ENCODE data around the gene TMEM52.
A peak's percentile ranks its signal among the peaks of the same experiment; 100 is the strongest.
"Not testable (repeated sequence)": the region's sequence is repeated elsewhere in the genome, so short reads cannot be mapped to it uniquely, and the experiment has no call there.

Gene TMEM52

DNA sequence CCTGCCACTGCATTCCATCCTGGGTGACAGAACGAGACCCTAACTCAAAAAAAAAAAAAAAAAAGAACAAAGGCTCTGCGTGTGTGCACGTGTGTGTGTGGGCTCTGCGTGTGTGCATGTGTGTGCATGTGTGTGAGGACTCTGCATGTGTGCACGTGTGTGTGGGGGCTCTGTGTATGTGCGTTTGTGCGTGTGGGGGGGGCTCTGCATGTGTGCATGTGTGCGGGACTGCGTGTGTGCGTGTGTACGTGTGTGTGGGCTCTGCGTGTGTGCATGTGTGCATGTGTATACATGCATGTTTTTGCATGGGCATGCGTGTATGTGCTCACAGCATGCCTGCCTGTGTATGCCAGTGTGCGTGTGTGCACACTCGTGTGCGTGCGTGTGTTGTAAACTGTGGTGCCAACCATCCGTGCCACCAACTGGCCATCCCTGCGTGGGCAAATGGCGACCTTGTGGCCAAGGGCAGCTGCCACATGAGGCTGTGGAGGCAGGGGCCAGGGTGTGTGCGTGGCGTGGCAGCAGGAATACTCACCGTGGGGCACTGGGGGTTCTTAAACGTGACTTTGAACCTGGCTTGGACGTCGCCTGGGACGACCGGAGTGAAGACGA, 26.8 kb upstream of the TMEM52 start:
- no peak for DNase-seq

- peak in 1 of 2 donors; percentile 46 for DNase-seq
These were observed 24.9 kb upstream of the TMEM52 start for GRCh38 chr1:1943834-1944570.

GRCh38 chr1:1942753-1943656, 23.9 kb upstream of the TMEM52 start:
- DNase-seq: no peak

DNA sequence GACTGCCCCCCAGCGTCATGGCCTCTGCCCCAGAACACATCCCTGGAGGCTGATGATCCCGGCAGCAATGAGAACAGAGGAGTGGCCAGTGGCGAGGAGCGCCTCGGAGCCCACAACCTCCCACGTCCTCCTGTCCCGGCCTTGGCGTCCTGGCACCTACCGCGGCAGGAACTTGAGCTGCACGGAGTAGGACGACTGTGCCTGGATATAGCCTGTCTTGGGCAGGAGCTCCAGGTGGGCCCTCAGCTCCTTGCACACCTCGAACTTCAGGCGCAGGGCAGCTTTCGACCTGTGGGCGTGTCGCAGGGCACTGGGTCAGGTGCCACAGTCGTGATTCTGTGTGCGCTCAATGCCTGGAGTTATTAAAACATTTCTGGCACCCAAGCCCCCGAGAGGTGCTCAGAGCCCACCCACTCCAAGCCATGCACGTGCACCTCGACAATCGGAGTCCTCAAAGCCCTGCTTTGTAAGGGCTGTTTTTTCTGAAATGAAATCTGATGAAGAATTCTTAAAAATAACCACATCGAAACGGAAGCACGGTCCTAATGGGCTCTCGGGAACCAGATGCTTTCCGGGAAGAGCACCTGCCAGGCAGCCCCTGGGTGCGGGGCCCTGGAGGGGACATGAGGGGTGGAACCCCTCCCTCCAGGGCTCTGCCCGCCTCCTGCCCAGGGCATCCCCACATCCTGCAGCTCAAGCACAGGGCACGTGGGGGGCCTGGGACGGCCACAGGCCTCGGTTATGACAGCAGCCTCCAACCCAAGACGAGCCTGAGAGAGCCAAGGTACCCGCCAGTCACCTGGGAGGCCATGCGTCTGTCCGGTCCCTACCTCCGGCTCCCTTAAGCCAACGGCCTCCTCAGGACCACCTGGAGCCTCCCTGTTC, 23.0 kb upstream of the TMEM52 start:
- no peak for DNase-seq

GRCh38 chr1:1941211-1941841, 22.2 kb upstream of the TMEM52 start:
- no peak for DNase-seq

GRCh38 chr1:1940123-1940425, 21.0 kb upstream of the TMEM52 start:
- DNase-seq: no peak

DNA sequence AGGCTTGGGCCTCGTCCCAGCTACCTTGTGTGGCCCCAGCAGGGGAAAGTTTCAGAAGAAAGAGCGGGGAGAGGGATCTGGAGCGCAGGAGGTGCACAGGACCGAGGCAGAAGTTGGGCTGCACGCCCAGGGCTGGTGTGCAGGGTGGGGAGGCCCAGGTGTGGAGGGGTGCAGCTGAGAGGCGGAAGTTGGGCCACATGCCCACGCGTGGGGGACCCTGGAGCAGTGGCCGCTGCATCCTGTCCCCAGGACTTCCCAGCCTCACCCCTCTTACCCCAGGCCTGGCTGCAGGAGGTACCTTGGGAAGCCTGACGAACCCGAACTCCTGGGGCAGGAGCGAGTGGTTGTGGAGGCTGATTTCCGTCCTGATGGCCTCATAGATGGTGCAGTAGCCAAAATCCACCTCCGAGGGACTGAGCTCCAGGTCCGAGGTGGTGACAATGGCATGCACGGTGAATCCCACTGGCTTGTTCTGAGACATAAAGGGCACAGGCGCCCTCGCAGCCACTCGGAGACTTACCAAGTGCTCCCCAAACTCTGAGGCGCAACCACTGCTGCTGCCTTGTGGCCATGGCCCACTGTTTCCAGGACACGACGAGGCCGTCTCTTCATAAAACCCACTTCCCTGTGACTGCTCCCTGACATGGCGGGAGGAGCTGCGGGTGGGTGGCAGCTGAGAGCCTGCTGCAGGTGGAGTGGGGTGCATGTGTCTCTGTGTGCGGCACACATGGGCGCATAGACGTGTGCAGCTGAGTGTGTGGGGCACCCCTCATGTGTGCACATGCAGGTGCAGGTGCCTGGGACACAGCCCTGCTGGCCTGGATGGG, 20.4 kb upstream of the TMEM52 start:
- DNase-seq: no peak

DNA sequence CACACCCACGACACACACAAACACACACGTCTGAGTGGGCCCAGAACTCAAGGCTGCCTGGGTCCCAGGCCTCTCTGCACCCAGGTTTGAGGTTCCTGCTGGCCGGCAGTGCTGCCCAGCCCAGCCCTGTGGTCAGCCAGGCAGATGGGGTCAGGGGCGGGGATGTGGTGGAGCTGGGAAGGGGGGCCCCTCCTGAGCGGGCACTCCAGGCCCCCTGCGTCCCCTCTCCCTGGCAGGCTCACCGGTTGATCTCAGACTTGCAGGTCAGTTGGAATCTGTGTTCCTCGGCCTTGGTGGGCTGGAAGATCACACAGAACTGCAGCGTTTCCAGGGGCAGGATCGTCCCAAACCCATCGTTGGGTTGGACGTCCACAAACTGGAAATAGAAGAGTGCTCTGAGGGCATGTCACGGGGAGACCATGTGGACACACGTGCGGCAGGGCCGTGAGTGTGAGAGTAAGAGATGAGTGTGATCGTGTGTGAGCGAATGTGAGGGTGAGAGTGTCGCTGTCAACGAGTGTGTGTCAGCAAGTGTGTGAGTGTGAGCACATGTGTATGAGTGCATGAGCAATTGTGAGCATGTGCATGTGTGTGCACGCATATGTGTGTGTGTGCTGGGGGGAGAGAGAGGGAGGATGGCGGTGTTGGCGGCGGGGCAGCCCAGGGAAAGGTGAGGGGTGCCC, 19.7 kb upstream of the TMEM52 start:
- no peak for DNase-seq

DNA sequence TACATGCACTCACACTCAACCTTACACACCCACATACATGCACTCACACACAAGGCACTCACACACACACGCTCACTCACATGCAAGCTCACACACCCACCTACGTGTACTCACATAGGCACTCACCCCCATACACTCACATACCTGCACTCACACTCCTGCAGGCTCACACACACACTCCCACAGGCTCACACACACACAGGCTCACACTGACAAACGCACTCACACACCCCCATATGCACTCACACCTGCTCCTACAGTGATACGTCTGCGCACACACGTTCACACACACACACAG, 19.1 kb upstream of the TMEM52 start:
- DNase-seq: no peak

- DNase-seq: no peak
These were observed 18.6 kb upstream of the TMEM52 start for GRCh38 chr1:1937549-1938275.

DNA sequence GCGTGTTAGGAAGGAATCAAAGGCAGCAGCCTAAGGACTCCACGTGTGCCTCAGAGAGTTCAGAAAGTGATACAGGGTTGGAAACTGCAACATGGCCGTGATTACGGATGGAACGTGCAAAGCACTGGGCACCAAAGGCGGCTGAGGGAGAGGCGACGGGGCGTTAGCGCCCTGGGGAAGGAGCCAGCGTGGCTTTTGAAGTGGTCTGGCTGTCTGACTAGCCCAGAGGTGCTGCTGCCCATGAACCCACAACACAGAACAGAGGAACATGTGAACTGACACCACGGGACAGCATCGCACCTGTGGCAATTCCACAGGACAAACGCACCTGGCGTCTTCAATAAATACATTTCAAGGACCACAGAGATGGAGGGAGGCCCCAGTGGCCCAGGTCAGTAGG, 18.0 kb upstream of the TMEM52 start:
- DNase-seq: no peak

DNA sequence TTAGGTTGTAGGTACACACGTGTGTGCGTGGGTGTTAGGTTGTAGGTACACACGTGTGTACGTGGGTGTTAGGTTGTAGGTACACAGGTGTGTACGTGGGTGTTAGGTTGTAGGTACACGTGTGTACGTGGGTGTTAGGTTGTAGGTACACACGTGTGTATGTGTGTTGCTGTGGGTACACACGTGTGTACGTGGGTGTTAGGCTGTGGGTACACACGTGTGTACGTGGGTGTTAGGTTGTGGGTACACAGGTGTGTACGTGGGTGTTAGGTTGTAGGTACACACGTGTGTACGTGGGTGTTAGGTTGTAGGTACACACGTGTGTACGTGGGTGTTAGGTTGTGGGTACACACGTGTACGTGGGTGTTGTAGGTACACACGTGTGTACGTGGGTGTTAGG, 15.8 kb upstream of the TMEM52 start:
- DNase-seq: not testable (repeated sequence)

GRCh38 chr1:1929639-1930545, 10.8 kb upstream of the TMEM52 start:
- DNase-seq: no peak

DNA sequence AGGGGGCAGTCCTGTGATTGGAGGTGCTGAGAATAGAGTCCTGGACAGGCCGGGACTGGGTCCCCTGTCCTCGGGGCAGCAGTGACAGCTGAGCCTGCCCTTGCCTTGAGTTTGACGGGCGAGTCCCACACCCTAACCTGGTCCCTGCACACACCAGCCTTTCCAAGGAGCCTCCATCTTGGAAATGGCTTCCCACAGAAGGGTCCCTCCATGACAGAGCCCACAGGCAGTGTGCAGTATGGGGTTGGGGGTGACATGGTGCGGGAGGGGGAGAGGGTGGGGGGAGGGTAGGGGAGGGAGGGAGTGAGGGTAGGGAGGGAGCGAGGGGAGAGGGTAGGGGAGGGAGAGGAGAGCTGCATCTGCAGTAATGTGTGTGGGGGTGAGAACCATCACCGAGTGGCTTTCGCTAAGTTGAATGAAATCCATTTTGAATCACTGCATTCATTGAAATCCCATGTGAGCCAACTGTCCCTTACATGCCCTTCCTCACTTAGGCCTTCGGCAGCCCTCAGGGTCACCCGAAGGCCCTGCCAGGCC, 10.1 kb upstream of the TMEM52 start:
- no peak for DNase-seq

- no peak for DNase-seq
These were observed 9.4 kb upstream of the TMEM52 start for GRCh38 chr1:1928231-1929101.

DNA sequence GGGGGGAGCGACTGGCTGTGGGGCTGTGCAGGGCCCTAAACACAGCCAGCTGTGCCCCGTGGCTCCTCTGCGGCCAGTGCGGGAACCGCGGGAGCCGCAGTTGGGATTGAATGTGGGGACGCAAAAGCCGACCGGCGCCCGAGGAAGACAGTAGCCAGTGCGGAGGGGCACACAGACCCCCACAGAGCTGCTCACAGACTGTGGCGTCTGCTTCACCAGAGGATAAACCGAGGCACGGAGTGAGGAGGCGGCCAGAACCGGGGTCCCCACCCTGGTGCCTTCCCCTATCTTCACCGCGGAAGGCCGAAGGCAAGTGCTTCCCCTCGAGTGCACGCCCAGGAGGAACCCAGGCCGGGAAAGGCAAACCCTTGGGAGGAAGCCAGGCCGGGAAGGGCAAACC, 8.7 kb upstream of the TMEM52 start:
- DNase-seq: no peak

DNA sequence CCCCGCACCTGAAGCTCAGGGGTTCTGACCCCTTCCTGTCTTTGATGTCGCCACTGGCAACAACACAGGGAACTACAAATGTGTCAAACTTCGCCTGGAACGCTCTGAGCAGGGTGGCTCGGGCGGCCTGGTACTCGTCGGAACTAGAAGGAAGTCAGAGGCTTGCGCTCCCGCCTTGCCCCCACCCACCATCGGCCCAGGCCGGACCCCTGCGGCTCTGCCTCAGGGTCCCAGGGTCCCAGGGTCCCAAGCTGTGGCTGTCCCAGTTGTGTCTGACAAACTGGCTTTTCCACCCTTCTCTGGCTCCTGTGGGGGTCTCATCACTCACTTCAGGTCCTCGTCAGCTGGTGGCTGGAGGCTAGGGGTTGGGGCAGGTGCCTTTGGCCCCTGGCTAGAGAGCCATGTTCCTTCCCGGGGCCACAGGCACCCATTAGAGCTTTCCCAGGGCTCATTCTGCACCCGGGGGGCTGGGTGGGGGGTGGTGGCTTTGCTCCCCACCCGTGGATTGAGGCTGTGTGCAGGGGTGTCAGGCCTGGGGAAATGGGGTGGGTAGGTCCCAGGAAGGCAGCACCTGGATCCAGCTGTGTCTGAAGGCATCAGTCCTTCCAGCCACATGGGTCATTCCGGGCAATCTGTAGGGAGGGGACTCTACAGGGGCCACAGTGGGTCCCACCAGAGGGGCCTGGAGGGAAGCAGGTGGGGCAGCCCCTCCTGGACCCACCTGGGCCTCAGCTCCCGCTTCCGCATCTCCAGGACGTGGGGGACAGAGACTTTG, 8.0 kb upstream of the TMEM52 start:
- no peak for DNase-seq

All from inflammatory macrophage treated with lipopolysaccharide for 1 hour (primary cell).